PFSK-1 (cell line): Measurements from ENCODE around the gene ARAP1.

Source experiments
- FOXP2 ChIP-seq: optimal IDR thresholded peaks from 2 replicates; pipeline ENCODE3; 2011; ENCODE audit warnings: borderline replicate concordance, control low read depth, inconsistent platforms; ENCODE audit not compliant: insufficient read depth; ENCODE audit errors: extremely low read length, extremely low read depth
- POLR2AphosphoS5 ChIP-seq: IDR thresholded peaks from 2 replicates; pipeline ENCODE4 v1.6.1; 2012; ENCODE audit warnings: low read depth, mild to moderate bottlenecking, control low read depth, low read length, moderate library complexity
- REST ChIP-seq, 2 experiments: IDR thresholded peaks; 2 replicates each; pipeline versions ENCODE4 v1.6.1 to v1.8.0; 2011 to 2012; ENCODE audit warnings: low read depth in 2 of 2, low read length in 2 of 2, control low read depth in 1 of 2, inconsistent platforms in 1 of 2, mild to moderate bottlenecking in 1 of 2, moderate library complexity in 1 of 2; ENCODE audit not compliant: insufficient read depth in 1 of 2
- SIN3A ChIP-seq: IDR thresholded peaks from 2 replicates; pipeline ENCODE4 v1.6.1; 2012; ENCODE audit warnings: mild to moderate bottlenecking, low read length, moderate library complexity, borderline replicate concordance; ENCODE audit not compliant: insufficient read depth
- TAF1 ChIP-seq: IDR thresholded peaks from 2 replicates; pipeline ENCODE4 v1.6.1; 2012; ENCODE audit warnings: low read length, control low read depth, borderline replicate concordance; ENCODE audit not compliant: insufficient read depth

GRCh38 chr11:72736452-72737069 lies 15.6 kb downstream of the ARAP1 start:
- TF ChIP-seq POLR2AphosphoS5 (no peak), TAF1 (no peak), SIN3A (no peak), REST (IDR thresholded peaks at IDR 0.05; ENCODE audit: insufficient read depth in 1 of 2, low read depth in 2 of 2, low read length in 2 of 2) (no peak), FOXP2 (no peak)
